Activated CD4-positive, alpha-beta T cell treated with anti-CD3 and anti-CD28 coated beads for 4 hours (primary cell): Measurements from ENCODE around the gene GNB1L.

ENCODE experiments used
- DNase-seq, 2 donors: peaks; one replicate each; pipeline ENCODE4 v3.0.0-alpha.2; 2020

Gene GNB1L

GRCh38 chr22:19821523-19822300 lies 33.0 kb downstream of the GNB1L start:
- DNase-seq = no peak

- DNase-seq = no peak
Observed at GRCh38 chr22:19820880-19821522, 33.7 kb downstream of the GNB1L start.

GRCh38 chr22:19819911-19820879 lies 34.5 kb downstream of the GNB1L start:
- DNase-seq = no peak

GRCh38 chr22:19819208-19819910 lies 35.3 kb downstream of the GNB1L start:
- DNase-seq = no peak

- DNase-seq = no peak
Observed at GRCh38 chr22:19818324-19819207, 36.1 kb downstream of the GNB1L start.

GRCh38 chr22:19816372-19817119 lies 38.1 kb downstream of the GNB1L start:
- DNase-seq = no peak

GRCh38 chr22:19815823-19816290 lies 38.8 kb downstream of the GNB1L start:
- DNase-seq = no peak

GRCh38 chr22:19815093-19815822 lies 39.4 kb downstream of the GNB1L start:
- no peak for DNase-seq

GRCh38 chr22:19814428-19814827 lies 40.2 kb downstream of the GNB1L start:
- no peak for DNase-seq

- DNase-seq = no peak
Observed at GRCh38 chr22:19812910-19813309, 41.8 kb downstream of the GNB1L start.

GRCh38 chr22:19811811-19812771 lies 42.6 kb downstream of the GNB1L start:
- DNase-seq = no peak

- DNase-seq = no peak
Observed at GRCh38 chr22:19811211-19811621, 43.5 kb downstream of the GNB1L start.

- DNase-seq = no peak
Observed at GRCh38 chr22:19810381-19811201, 44.1 kb downstream of the GNB1L start.

- DNase-seq = no peak
Observed at GRCh38 chr22:19809741-19810140, 44.9 kb downstream of the GNB1L start.

- DNase-seq = no peak
Observed at GRCh38 chr22:19808873-19809478, 45.7 kb downstream of the GNB1L start.

- no peak for DNase-seq
Observed at GRCh38 chr22:19807914-19808872, 46.5 kb downstream of the GNB1L start.
